ENCODE results near the gene PRAMEF12.
"Not testable (repeated sequence)": the region's sequence is repeated elsewhere in the genome, so short reads cannot be mapped to it uniquely, and the experiment has no call there.

PRAMEF12 gene

DNA sequence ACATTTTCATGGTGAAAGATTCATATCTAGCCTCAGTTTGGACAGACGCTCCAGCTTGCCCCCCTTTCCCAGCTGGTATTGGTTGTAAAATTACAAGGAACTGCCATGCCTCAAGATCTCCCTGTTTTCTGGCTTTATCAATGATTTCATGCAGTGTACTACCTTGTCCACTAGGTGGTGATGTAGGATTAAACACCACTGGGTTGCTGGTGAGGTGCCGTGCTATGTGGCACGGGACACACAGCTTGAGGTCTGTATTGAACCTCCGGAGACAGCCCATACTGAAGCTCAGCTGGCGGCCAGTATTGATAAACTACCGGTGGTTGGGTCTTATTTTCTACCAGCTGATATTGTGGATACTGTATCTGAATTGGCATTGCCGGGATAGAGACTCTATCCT lies 10.2 kb downstream of the PRAMEF12 start:
- peak; percentile 48 for TF ChIP-seq ZNF654 (tag by site-specific recombination; IDR thresholded peaks at IDR 0.05; ENCODE audit: low read depth)
- H3K9me3 ChIP-seq (ENCODE audit: control insufficient read depth, insufficient read depth, low read depth, low read length); CTCF ChIA-PET; H3K4me1 ChIP-seq (ENCODE audit: control insufficient read depth, insufficient read depth, low read length); H3K4me3 ChIP-seq (ENCODE audit: low read depth, low read length); H3K36me3 ChIP-seq (ENCODE audit: control insufficient read depth in 2 of 2, insufficient read depth in 1 of 2, low read length in 2 of 2); POLR2A ChIA-PET; H3K27ac ChIP-seq (ENCODE audit: extremely low read depth, low read depth, low read length): not testable (repeated sequence)

DNA sequence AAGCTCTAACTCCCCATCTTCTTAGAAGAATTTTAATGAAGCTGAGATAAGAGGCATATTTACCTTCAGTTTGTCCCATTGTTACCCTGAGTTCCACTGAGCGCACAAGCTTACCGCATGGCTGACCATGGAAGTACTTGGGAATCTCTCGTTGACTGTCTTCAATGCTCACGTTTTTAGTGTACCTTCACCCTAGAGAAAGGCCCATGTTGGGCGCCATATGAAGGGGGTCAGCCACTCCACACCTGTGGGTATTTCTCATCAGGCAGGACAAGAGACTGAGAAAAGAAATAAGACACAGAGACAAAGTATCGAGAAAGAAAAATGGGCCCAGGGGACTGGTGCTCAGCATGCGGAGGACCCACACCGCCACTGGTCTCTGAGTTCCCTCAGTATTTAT lies 11.2 kb downstream of the PRAMEF12 start:
- POLR2A ChIA-PET; H3K27ac ChIP-seq (ENCODE audit: extremely low read depth, low read depth, low read length); H3K9me3 ChIP-seq (ENCODE audit: control insufficient read depth, insufficient read depth, low read depth, low read length); H3K4me1 ChIP-seq (ENCODE audit: control insufficient read depth, insufficient read depth, low read length); H3K36me3 ChIP-seq (ENCODE audit: control insufficient read depth in 2 of 2, insufficient read depth in 1 of 2, low read length in 2 of 2); H3K4me3 ChIP-seq (ENCODE audit: low read depth, low read length): not testable (repeated sequence)
- TF ChIP-seq SETDB1 (IDR thresholded peaks at IDR 0.05; ENCODE audit: insufficient read length, low read length) = peak; percentile 63
- CTCF ChIA-PET = interaction anchor here (0.7 to 0.9 kb wide), 3 partner anchors 19 to 97 kb away, joined by 3 to 5 read pairs (median 4); no protein-coding TSS in a partner anchor

DNA sequence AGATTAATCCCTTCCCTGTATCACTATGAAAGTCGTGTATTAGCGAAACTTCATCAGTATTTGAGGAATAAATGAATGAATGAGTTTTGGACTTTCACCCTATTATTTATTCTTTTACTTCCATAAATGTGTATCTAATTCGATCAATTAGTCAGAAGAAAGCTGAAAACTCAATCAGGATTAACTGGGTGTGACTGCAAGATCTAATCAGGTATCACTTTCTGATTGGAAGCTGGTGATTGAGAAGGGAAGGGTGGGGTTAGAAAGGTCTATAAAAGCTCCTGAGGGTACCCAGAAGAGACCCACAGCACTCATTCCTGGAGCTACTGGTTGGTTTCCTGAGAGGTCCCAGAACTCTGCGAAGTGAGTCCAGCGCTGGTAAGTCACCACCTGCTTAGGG lies 17.6 kb downstream of the PRAMEF12 start, which contains the start of gene PRAMEF1:
Gene PRAMEF1, plus strand, starts transcription at position 301 of the 400 bp plus-strand sequence. CDS start 1,831 bp downstream, outside the sequence.
- H3K36me3 ChIP-seq (ENCODE audit: control insufficient read depth in 2 of 2, insufficient read depth in 1 of 2, low read length in 2 of 2); POLR2A ChIA-PET; H3K4me1 ChIP-seq (ENCODE audit: control insufficient read depth, insufficient read depth, low read length); CTCF ChIA-PET; H3K27ac ChIP-seq (ENCODE audit: extremely low read depth, low read depth, low read length); H3K4me3 ChIP-seq (ENCODE audit: low read depth, low read length); H3K9me3 ChIP-seq (ENCODE audit: control insufficient read depth, insufficient read depth, low read depth, low read length): not testable (repeated sequence)

DNA sequence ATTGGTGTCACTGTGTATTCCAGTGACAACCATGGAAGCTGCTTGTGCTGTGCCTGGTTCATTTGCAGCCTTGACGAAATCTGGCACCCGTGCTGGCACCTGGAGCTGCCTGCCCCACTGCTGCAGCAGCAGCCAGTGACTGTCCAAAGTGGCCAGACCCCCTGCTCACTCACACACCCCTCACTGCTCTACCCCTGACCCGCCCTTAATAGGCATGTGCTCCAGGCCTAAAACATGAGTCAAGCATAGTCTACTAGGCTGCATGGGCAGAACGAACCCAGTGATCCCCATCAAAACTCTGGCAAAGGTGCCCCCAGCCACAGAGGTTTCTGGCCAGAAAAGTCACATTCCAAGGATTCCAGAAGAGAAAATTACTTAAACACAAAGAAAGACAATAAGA lies 25.4 kb downstream of the PRAMEF12 start:
- no peaks in the 10 kb centered on the region for H3K9me3 ChIP-seq (ENCODE audit: control insufficient read depth, insufficient read depth, low read depth, low read length)
- TF ChIP-seq OSR2 (tag by site-specific recombination; IDR thresholded peaks at IDR 0.05) (no peak), ZNF112 (tag by site-specific recombination; IDR thresholded peaks at IDR 0.05) (no peak)
- ChIA-PET POLR2A (no interaction called here), CTCF (no interaction called here)
- no peaks in the 10 kb centered on the region for H3K36me3 ChIP-seq (ENCODE audit: control insufficient read depth in 2 of 2, insufficient read depth in 1 of 2, low read length in 2 of 2)
- no peaks in the 10 kb centered on the region for H3K4me1 ChIP-seq (ENCODE audit: control insufficient read depth, insufficient read depth, low read length)
- no peak overlapping the region for H3K27ac ChIP-seq (ENCODE audit: extremely low read depth, low read depth, low read length)
- no peak overlapping the region for H3K4me3 ChIP-seq (ENCODE audit: low read depth, low read length)

DNA sequence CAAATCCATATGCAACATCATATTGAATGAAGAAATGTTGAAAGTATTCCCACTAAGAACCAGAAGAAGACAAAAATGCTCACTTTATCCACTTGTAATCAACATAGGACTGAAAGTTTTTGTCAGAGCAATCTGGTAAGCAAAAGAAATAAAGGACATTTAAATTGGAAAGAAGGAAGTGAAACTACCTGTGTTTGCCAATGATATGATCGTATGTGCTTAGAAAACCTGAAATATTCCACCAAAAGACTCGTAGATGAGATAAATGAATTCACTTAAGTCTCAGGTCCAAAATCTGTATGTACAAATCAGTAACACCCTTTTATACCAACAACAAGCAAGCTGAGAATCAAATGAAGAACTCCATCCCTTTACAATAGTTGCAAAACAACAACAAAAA lies 26.2 kb downstream of the PRAMEF12 start:
- Histone ChIP-seq H3K4me3 (ENCODE audit: low read depth, low read length) (no peak overlapping the region), H3K9me3 (ENCODE audit: control insufficient read depth, insufficient read depth, low read depth, low read length) (no peaks in the 10 kb centered on the region), H3K36me3 (ENCODE audit: control insufficient read depth in 2 of 2, insufficient read depth in 1 of 2, low read length in 2 of 2) (no peaks in the 10 kb centered on the region), H3K27ac (ENCODE audit: extremely low read depth, low read depth, low read length) (no peak overlapping the region), H3K4me1 (ENCODE audit: control insufficient read depth, insufficient read depth, low read length) (no peaks in the 10 kb centered on the region)
- no peak for TF ChIP-seq ZNF174 (tag by site-specific recombination; IDR thresholded peaks at IDR 0.05)
- TF ChIP-seq YY1 (tag by site-specific recombination; IDR thresholded peaks at IDR 0.05) = no peak
- no peak for TF ChIP-seq ZNF266 (tag by site-specific recombination; IDR thresholded peaks at IDR 0.05; ENCODE audit: low read depth)
- TF ChIP-seq, protein P1, sequence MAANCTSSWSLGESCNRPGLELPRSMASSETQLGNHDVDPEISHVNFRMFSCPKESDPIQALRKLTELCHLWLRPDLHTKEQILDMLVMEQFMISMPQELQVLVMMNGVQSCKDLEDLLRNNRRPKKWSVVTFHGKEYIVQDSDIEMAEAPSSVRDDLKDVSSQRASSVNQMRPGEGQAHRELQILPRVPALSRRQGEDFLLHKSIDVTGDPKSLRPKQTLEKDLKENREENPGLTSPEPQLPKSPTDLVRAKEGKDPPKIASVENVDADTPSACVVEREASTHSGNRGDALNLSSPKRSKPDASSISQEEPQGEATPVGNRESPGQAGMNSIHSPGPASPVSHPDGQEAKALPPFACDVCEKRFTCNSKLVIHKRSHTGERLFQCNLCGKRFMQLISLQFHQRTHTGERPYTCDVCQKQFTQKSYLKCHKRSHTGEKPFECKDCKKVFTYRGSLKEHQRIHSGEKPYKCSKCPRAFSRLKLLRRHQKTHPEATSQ (tag by site-specific recombination; IDR thresholded peaks at IDR 0.05) = no peak
- TF ChIP-seq ZNF664 (tag by site-specific recombination; IDR thresholded peaks at IDR 0.05) = no peak
- no peak for TF ChIP-seq ZFP37 (tag by site-specific recombination; IDR thresholded peaks at IDR 0.05)
- no peak for TF ChIP-seq ZNF830 (tag by site-specific recombination; IDR thresholded peaks at IDR 0.05; ENCODE audit: low read depth)
- TF ChIP-seq SP3 (tag by site-specific recombination; IDR thresholded peaks at IDR 0.05) = no peak
- no peak for TF ChIP-seq SP7 (tag by site-specific recombination; IDR thresholded peaks at IDR 0.05)
- TF ChIP-seq ZEB2 (tag by site-specific recombination; IDR thresholded peaks at IDR 0.05) = no peak
- no peak for TF ChIP-seq ZNF404 (tag by site-specific recombination; IDR thresholded peaks at IDR 0.05)
- no peak for TF ChIP-seq ZNF214 (tag by site-specific recombination; IDR thresholded peaks at IDR 0.05; ENCODE audit: borderline replicate concordance)
- TF ChIP-seq ZNF707 (tag by site-specific recombination; IDR thresholded peaks at IDR 0.05) = no peak
- TF ChIP-seq, protein P2, sequence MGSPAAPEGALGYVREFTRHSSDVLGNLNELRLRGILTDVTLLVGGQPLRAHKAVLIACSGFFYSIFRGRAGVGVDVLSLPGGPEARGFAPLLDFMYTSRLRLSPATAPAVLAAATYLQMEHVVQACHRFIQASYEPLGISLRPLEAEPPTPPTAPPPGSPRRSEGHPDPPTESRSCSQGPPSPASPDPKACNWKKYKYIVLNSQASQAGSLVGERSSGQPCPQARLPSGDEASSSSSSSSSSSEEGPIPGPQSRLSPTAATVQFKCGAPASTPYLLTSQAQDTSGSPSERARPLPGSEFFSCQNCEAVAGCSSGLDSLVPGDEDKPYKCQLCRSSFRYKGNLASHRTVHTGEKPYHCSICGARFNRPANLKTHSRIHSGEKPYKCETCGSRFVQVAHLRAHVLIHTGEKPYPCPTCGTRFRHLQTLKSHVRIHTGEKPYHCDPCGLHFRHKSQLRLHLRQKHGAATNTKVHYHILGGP (tag by site-specific recombination; IDR thresholded peaks at IDR 0.05) = no peak
- TF ChIP-seq MEIS1 (CRISPR knock-in tag; IDR thresholded peaks at IDR 0.05; ENCODE audit: borderline replicate concordance) = no peak
- no peak for TF ChIP-seq SP2 (tag by site-specific recombination; IDR thresholded peaks at IDR 0.05)
- TF ChIP-seq ZNF248 (tag by site-specific recombination; IDR thresholded peaks at IDR 0.05) = no peak
- TF ChIP-seq ZNF324 (tag by site-specific recombination; IDR thresholded peaks at IDR 0.05) = no peak
- CTCF ChIA-PET = no interaction called here
- POLR2A ChIA-PET = no interaction called here

Measured in HEK293 (cell line).